Thyroid gland (tissue), 4 donors: Measurements from ENCODE around the gene MTMR12. TPM values are rescaled to one million over a fixed set of nuclear protein-coding genes. Genes with fewer than 3 reads are reported as not detected.
"Not testable (repeated sequence)": the region's sequence is repeated elsewhere in the genome, so short reads cannot be mapped to it uniquely, and the experiment has no call there.

Experiments used
- DNase-seq, 2 donors: peaks; one replicate each; pipeline ENCODE4 v3.0.0-alpha.2; 2019
- H3K27ac ChIP-seq, 3 donors: fragments of 200-600 bp; sonication (generic); 1 replicate in 2 of 3; 2 replicates in 1 of 3; pipeline ENCODE4 v1.5.1; 2016 to 2019; ENCODE audit warnings: mild to moderate bottlenecking in 1 of 3, moderate library complexity in 1 of 3
- H3K27me3 ChIP-seq: fragments of 200-600 bp; sonication (generic); one replicate; pipeline ENCODE4 v1.5.1; 2019
- H3K36me3 ChIP-seq, 2 donors: fragments of 200-600 bp; sonication (generic); one replicate each; pipeline ENCODE4 v1.5.1; 2016 to 2019
- H3K4me1 ChIP-seq, 2 donors: fragments of 200-600 bp; sonication (generic); one replicate each; pipeline ENCODE4 v1.5.1; 2017 to 2019
- H3K4me3 ChIP-seq, 3 donors: fragments of 200-600 bp; sonication (generic); replicated peaks in 1 of 3; 1 replicate in 2 of 3; 2 replicates in 1 of 3; pipeline ENCODE4 v1.5.1; 2016; ENCODE audit warnings: mild to moderate bottlenecking in 1 of 3
- H3K9me3 ChIP-seq: fragments of 200-600 bp; sonication (generic); one replicate; pipeline ENCODE4 v1.5.1; 2017
- POLR2A ChIP-seq, 2 donors: fragments of 450-650 bp; IDR thresholded peaks; one replicate each; pipeline ENCODE4 v1.6.1; 2017; ENCODE audit warnings: antibody characterized with exemption in 2 of 2, mild to moderate bottlenecking in 2 of 2, moderate library complexity in 1 of 2
- WGBS, 2 donors: methylation state at CpG; one replicate each; pipeline ENCODE4 v1.1.5; 2017; 5-methylcytosine and 5-hydroxymethylcytosine counted together
- intact Hi-C: fragments of 100-400 bp; cut with DNase I; formaldehyde crosslinking; loops from one replicate; pipeline ENCODE4 v1.15.1; 2023
- total RNA-seq, 4 donors: library from RNA; depleted of rRNA; stranded (reverse); fragments of >200 nt; gene quantifications; one replicate each; pipeline ENCODE4 v1.2.3, GENCODE V29; 2016
- TF ChIP-seq, protein P1 (sequence below), 6 experiments: fragments of 200-600 bp in 3 of 6; fragments of 450-650 bp in 3 of 6; sonication (generic) in 3 of 6; IDR thresholded peaks; one replicate each; pipeline ENCODE4 v1.5.1; 2016 to 2019; ENCODE audit warnings: antibody characterized with exemption in 6 of 6, mild to moderate bottlenecking in 2 of 6, inconsistent platforms in 1 of 6, moderate library complexity in 1 of 6

Gene MTMR12
- total RNA-seq, 4 donors from 2014 or later = 28.9 to 45.3 (median 37.3) TPM

DNA sequence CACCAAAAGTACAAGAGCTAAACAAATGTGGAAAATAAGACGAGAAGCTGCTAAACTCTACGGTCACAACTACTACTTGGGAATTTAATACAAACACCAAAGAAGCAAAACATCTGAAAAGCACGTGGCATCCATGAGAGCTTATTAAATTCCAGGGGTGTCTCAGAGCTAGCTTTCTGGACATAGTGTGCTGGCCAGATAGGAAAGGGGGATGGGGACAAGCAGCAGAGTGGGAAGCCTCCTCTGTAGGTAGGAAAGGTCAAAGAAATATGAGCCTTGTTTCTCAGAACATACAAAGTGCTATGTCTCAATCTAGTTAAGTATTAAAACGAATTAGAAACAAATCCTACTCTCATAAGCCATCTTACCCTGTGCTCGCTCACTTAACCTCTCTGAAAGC lies 87.3 kb downstream of the MTMR12 start:
- TF ChIP-seq POLR2A (IDR thresholded peaks at IDR 0.05) = peak in 1 of 2 donors; percentile 41
- TF ChIP-seq, protein P1, sequence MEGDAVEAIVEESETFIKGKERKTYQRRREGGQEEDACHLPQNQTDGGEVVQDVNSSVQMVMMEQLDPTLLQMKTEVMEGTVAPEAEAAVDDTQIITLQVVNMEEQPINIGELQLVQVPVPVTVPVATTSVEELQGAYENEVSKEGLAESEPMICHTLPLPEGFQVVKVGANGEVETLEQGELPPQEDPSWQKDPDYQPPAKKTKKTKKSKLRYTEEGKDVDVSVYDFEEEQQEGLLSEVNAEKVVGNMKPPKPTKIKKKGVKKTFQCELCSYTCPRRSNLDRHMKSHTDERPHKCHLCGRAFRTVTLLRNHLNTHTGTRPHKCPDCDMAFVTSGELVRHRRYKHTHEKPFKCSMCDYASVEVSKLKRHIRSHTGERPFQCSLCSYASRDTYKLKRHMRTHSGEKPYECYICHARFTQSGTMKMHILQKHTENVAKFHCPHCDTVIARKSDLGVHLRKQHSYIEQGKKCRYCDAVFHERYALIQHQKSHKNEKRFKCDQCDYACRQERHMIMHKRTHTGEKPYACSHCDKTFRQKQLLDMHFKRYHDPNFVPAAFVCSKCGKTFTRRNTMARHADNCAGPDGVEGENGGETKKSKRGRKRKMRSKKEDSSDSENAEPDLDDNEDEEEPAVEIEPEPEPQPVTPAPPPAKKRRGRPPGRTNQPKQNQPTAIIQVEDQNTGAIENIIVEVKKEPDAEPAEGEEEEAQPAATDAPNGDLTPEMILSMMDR (IDR thresholded peaks at IDR 0.05) = no peak
- intact Hi-C loops = no loop called here
- Histone ChIP-seq H3K9me3 (no peaks in the 10 kb centered on the region), H3K36me3 (peaks cover 0 to 7% of the 10 kb centered on the region in 2 donors), H3K27me3 (no peaks in the 10 kb centered on the region), H3K27ac (peak overlapping the region; percentile 40 to 69 (median 56)), H3K4me1 (peaks cover 20 to 23% of the 10 kb centered on the region in 2 donors), H3K4me3 (no peak overlapping the region)
- WGBS, 2 donors = 47 to 59% methylated on average over 5 of the region's 5 CpGs
- peak; percentile 73 to 75 for DNase-seq

DNA sequence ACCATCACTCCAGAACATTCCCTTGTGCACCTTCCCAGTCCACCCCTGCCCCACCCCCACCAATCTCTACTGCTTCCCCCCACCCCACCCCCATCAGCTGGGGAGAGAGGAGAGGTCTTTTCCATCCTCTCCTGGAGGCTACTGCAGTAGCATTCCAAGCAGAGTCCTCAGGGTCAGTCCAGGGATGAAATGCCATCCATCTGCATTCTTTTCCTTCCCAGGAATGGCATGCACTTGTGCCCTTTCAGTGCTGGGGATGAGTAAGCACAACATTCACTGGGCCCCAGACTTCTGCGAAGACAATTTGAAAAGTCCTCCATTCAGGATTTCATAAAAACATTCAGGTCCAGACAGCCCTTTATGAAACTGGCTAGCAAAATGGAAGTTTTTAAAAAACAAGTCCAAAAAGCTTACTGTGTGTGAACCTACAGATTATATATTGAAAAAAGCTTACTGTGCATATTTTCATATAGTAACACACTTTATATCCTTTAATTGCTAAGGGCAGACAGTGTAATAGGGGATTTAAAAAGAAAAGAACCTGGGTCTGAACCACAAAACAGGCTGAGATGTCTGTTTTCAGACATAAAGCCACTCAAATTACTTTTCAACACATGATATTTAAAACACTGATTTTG lies 88.6 kb downstream of the MTMR12 start:
- no peaks in the 10 kb centered on the region for H3K9me3 ChIP-seq
- intact Hi-C loops = no loop called here
- 27 to 50% methylated on average over 1 of the region's 1 CpG for WGBS, 2 donors
- H3K4me1 ChIP-seq = peaks cover 20 to 23% of the 10 kb centered on the region in 2 donors
- TF ChIP-seq, protein P1 (IDR thresholded peaks at IDR 0.05) = no peak
- TF ChIP-seq POLR2A (IDR thresholded peaks at IDR 0.05) = no peak
- H3K27ac ChIP-seq = peak overlapping the region; percentile 25 to 69 (median 56)
- no peak overlapping the region for H3K4me3 ChIP-seq
- no peaks in the 10 kb centered on the region for H3K36me3 ChIP-seq
- no peaks in the 10 kb centered on the region for H3K27me3 ChIP-seq
- DNase-seq = peak; percentile 49 to 68

DNA sequence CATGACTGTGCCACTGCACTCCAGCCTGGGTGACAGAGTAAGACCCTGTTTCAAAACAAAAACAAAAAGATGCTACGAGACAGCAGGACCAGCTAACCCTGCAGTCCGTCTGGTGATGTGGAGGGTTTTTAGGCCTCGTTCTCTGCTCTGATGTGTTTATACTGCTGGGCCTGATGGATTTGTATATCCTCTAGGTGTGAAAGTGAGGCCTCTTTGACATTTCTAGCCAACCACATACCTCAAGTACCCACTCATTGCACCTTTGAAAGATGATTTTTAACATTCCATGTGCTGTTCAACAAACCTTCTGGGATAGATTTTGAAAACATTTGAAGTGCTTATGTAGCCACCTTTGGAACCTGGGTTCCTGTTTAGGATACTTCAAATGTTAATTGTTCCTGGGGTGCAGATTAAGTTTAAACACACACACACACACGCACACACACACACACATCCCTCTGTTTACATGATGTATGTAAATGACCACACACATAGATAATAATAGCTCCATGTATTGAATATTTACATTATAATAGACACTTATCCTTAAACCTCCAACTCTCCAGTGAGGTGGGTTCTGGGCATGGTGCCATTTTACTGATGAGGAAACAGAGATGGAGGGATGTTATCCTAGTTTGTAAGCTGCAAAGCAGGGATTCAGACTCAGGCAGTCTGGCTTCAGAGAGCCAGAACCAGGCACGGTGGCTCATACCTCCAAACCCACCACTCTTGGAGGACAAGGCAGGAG lies 89.8 kb downstream of the MTMR12 start:
- WGBS, 2 donors = 86 to 99% methylated on average over 5 of the region's 5 CpGs
- Histone ChIP-seq H3K9me3 (no peaks in the 10 kb centered on the region), H3K27me3 (no peaks in the 10 kb centered on the region), H3K27ac (peak overlapping the region in 2 of 3 donors; percentile 9 to 17), H3K36me3 (no peaks in the 10 kb centered on the region), H3K4me1 (peaks cover 20 to 28% of the 10 kb centered on the region in 2 donors), H3K4me3 (no peak overlapping the region)
- intact Hi-C loops = no loop called here
- TF ChIP-seq, protein P1 (IDR thresholded peaks at IDR 0.05) = no peak
- no peak for TF ChIP-seq POLR2A (IDR thresholded peaks at IDR 0.05)
- DNase-seq = no peak

DNA sequence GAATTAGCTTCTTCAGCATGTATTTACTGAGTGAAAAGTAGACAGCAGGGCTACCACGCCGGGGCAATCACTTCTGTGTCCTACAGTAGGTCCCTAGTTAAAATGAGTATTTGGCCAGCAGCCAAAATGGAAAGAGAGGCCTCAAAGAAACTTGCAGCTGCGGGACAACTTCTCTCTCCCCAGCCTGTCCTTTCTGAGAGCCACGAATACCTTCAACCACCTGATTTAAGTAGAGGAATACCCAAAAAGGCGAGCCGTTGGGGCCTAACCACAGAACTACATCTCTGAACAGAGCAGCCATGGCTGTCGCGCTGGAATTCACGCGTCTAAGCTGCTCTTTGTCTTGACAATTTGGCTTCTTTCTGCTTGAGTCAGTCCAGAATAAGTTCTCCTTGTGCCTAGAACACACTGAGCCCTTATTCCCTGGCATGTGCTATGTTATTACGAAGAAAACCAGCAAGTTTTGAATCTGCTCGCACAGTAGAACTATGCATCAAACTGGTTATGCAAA lies 94.8 kb downstream of the MTMR12 start:
- no peaks in the 10 kb centered on the region for H3K27me3 ChIP-seq
- intact Hi-C loops = no loop called here
- H3K36me3 ChIP-seq = no peaks in the 10 kb centered on the region
- peak; percentile 30 to 39 for DNase-seq
- WGBS, 2 donors = 42 to 43% methylated on average over 12 of the region's 12 CpGs
- H3K9me3 ChIP-seq = no peaks in the 10 kb centered on the region
- TF ChIP-seq, protein P1 (IDR thresholded peaks at IDR 0.05) = no peak
- TF ChIP-seq POLR2A (IDR thresholded peaks at IDR 0.05) = no peak
- H3K27ac ChIP-seq = peak overlapping the region in 1 of 3 donors; percentile 48
- peaks cover 6 to 8% of the 10 kb centered on the region in 2 donors for H3K4me1 ChIP-seq
- no peak overlapping the region for H3K4me3 ChIP-seq

DNA sequence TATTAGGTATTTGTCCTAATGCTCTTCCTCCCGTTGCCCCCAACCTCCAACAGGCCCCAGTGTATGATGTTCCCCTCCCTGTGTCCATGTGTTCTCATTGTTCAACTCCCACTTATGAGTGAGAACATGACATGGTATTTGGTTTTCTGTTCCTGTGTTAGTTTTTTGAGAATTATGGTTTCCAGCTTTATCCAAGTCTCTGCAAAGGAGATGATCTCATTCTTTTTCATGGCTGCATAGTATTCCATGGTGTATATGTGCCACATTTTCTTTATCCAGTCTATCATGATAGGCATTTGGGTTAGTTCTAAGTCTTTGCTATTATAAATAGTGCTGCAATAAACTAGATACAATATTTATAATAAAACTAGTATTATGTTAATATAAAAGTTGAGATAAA lies 98.4 kb downstream of the MTMR12 start:
- DNase-seq, intact Hi-C loops, H3K36me3 ChIP-seq: not testable (repeated sequence)

More for the DNA sequence above, 98.4 kb downstream of the MTMR12 start:
- not testable (repeated sequence) for H3K27ac ChIP-seq, H3K4me3 ChIP-seq, H3K9me3 ChIP-seq, H3K27me3 ChIP-seq, H3K4me1 ChIP-seq
- 92 to 97% methylated on average over 1 of the region's 1 CpG for WGBS, 2 donors
